ENCODE results near the gene CTDSP1.

Gene CTDSP1

GRCh38 chr2:218427741-218428140 is 28.1 kb downstream of the CTDSP1 start:
- no peak for DNase-seq (ENCODE audit: low read depth)

- no peak for DNase-seq (ENCODE audit: low read depth)
Measured at GRCh38 chr2:218428846-218429558, 29.3 kb downstream of the CTDSP1 start.

GRCh38 chr2:218429911-218430692 is 30.4 kb downstream of the CTDSP1 start:
- DNase-seq (ENCODE audit: low read depth): no peak

GRCh38 chr2:218430721-218431120 is 31.1 kb downstream of the CTDSP1 start:
- DNase-seq (ENCODE audit: low read depth): no peak

GRCh38 chr2:218431878-218432277 is 32.2 kb downstream of the CTDSP1 start:
- no peak for DNase-seq (ENCODE audit: low read depth)

- DNase-seq (ENCODE audit: low read depth): no peak
Measured at GRCh38 chr2:218432676-218433365, 33.2 kb downstream of the CTDSP1 start.

GRCh38 chr2:218434456-218434855 is 34.8 kb downstream of the CTDSP1 start:
- DNase-seq (ENCODE audit: low read depth): no peak

GRCh38 chr2:218435003-218435982 is 35.6 kb downstream of the CTDSP1 start:
- DNase-seq (ENCODE audit: low read depth): no peak

GRCh38 chr2:218436992-218437391 is 37.3 kb downstream of the CTDSP1 start:
- no peak for DNase-seq (ENCODE audit: low read depth)

GRCh38 chr2:218437969-218438368 is 38.3 kb downstream of the CTDSP1 start:
- no peak for DNase-seq (ENCODE audit: low read depth)

- DNase-seq (ENCODE audit: low read depth): no peak
Measured at GRCh38 chr2:218438596-218438995, 38.9 kb downstream of the CTDSP1 start.

GRCh38 chr2:218444692-218445357 is 45.2 kb downstream of the CTDSP1 start:
- DNase-seq (ENCODE audit: low read depth): no peak

GRCh38 chr2:218445602-218446001 is 45.9 kb downstream of the CTDSP1 start:
- DNase-seq (ENCODE audit: low read depth): no peak

- no peak for DNase-seq (ENCODE audit: low read depth)
Measured at GRCh38 chr2:218446547-218446946, 46.9 kb downstream of the CTDSP1 start.

GRCh38 chr2:218447072-218447471 is 47.4 kb downstream of the CTDSP1 start:
- DNase-seq (ENCODE audit: low read depth): no peak

GRCh38 chr2:218448934-218449333 is 49.3 kb downstream of the CTDSP1 start:
- DNase-seq (ENCODE audit: low read depth): no peak

- no peak for DNase-seq (ENCODE audit: low read depth)
Measured at GRCh38 chr2:218452079-218452478, 52.4 kb downstream of the CTDSP1 start.

Measured in stimulated activated CD8-positive, alpha-beta memory T cell treated with anti-CD3 and anti-CD28 coated beads, Interleukin-15, amount 100 ng/mL, for 24 hours (primary cell).